PC-3 (cell line): Measurements from ENCODE around the gene DCTN5.

Source experiments
- EZH2 ChIP-seq: fragments of 300-600 bp; sonication (generic); IDR thresholded peaks from one replicate; pipeline ENCODE4 v1.6.1; 2017; ENCODE audit warnings: antibody characterized with exemption, mild to moderate bottlenecking, low read length; ENCODE audit not compliant: unreplicated experiment
- EZH2phosphoT487 ChIP-seq: fragments of 300-600 bp; sonication (generic); IDR thresholded peaks from 2 replicates; pipeline ENCODE4 v1.6.1; 2018; ENCODE audit warnings: mild to moderate bottlenecking, antibody characterized with exemption, low read length, borderline replicate concordance
- TF ChIP-seq, protein P1 (sequence below): fragments of 300-600 bp; sonication (generic); conservative IDR thresholded peaks from 2 replicates; pipeline ENCODE4 v1.5.1; 2017; ENCODE audit warnings: antibody characterized with exemption, low read depth, mild to moderate bottlenecking, low read length

DNA sequence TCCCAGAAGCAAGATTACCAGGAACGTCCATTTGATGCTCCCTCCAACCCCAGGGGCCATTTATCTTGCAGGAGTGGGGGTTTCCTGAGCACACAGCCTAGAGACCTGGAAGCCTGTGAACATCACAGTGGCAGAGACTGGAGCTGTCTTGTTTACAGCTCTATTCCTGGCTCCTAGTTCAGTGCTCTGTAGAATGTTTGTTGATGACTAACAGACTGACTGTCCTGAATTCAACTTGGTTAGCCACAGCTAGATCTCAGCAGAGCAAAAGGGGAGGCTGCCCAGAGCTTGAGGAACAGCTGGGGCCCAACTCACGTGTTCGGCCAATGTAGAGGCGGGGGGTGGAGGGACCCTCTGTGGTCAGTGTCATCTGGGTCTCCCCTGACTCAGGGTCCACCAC, 65.2 kb downstream of the DCTN5 start:
- TF ChIP-seq, protein P1, sequence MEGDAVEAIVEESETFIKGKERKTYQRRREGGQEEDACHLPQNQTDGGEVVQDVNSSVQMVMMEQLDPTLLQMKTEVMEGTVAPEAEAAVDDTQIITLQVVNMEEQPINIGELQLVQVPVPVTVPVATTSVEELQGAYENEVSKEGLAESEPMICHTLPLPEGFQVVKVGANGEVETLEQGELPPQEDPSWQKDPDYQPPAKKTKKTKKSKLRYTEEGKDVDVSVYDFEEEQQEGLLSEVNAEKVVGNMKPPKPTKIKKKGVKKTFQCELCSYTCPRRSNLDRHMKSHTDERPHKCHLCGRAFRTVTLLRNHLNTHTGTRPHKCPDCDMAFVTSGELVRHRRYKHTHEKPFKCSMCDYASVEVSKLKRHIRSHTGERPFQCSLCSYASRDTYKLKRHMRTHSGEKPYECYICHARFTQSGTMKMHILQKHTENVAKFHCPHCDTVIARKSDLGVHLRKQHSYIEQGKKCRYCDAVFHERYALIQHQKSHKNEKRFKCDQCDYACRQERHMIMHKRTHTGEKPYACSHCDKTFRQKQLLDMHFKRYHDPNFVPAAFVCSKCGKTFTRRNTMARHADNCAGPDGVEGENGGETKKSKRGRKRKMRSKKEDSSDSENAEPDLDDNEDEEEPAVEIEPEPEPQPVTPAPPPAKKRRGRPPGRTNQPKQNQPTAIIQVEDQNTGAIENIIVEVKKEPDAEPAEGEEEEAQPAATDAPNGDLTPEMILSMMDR = no peak
- no peak for TF ChIP-seq EZH2
- no peak for TF ChIP-seq EZH2phosphoT487
